HG02571 (cell line): ENCODE measurements around the gene RABGAP1L.
"Not testable (repeated sequence)": the region's sequence is repeated elsewhere in the genome, so short reads cannot be mapped to it uniquely, and the experiment has no call there.

Source experiments
- ATAC-seq: cut with Tn5 transposase; IDR thresholded peaks from one replicate; pipeline ENCODE4 v1.9.1; 2021; ENCODE audit warnings: mild to moderate bottlenecking, moderate library complexity; ENCODE audit not compliant: unreplicated experiment

RABGAP1L gene

DNA sequence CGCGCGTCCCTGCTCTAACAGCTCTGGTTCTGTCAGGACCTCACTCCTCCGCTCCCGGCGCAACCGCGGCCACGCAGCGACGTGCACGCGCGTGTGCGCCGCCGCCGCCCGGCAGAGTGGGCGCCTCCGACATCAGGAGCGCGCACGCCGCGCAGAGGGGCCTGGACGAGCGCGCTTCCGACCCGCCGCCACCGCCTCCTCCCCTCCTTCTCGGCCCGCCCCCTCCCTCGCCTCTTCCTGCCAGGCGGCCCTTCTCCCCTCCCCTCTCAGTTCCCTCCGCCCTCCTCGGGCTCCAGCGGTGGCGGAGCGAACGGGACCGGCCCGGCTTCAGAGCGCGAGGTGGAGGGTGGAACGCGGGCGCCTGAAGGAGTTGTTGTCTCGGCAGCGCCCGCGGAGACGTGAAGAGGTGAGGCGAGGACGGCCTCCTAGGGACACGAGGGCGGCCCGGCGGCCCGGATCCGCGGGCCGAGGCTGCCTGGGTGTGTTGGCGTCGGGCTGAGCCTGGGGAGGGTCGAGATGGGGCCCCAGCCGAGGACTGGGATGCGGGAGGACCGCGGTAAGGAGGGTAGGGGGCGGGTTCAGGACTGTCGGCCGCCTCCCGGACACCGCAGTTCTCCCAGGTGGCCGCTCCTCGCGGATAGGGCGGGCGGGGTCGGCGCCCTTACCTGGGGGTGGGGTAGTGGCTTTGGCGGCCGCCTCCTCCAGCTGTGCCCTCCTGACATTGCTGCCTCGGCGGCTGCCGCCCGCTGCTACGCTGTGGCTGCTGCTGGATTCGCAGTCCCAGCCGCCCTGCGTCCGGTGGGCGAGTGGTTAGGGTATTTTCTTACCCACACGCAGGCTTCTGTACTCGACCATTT is at the start of gene RABGAP1L:
Gene RABGAP1L (plus strand): TSS at position 269 of the 857 bp plus-strand sequence.
- ATAC-seq = peak; percentile 58

GRCh38 chr1:174110053-174110452 is 49.3 kb upstream of the RABGAP1L start:
- ATAC-seq = no peak

DNA sequence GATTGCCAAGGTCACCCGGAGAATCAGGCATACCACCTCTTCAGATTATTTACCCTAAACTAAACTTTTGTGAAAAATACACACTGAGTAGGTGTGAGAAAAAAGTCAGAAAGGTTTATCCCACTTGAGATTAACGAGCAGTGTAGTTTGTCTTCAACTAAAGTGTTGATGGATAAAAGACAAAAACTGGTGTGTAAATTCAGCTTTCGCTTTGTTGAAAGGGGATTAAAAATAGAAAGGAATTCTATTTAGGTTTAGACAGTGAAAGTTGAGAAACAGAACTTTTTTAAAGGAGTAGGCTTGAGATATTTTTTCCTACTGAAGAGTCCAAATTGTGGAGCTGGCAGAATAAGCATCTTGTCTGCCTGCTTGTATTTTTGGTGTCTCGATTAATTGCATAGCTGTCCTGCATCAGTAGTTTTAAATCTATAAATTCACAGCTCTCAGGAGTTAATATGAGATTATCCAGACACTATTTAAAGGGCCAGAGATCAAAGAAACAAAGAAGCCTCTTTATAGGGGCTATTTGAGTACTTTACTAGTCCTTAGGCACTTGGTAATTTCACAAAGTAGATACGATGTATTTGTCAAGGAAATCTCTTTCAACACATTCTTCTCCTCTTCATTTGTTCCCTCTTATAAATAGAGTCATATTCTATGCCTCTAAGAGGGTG is 46.7 kb upstream of the RABGAP1L start:
- no peak for ATAC-seq

GRCh38 chr1:174114106-174114505 is 45.2 kb upstream of the RABGAP1L start:
- no peak for ATAC-seq

GRCh38 chr1:174114788-174115448 is 44.4 kb upstream of the RABGAP1L start:
- peak; percentile 74 for ATAC-seq

GRCh38 chr1:174116042-174116441 is 43.3 kb upstream of the RABGAP1L start:
- no peak for ATAC-seq

DNA sequence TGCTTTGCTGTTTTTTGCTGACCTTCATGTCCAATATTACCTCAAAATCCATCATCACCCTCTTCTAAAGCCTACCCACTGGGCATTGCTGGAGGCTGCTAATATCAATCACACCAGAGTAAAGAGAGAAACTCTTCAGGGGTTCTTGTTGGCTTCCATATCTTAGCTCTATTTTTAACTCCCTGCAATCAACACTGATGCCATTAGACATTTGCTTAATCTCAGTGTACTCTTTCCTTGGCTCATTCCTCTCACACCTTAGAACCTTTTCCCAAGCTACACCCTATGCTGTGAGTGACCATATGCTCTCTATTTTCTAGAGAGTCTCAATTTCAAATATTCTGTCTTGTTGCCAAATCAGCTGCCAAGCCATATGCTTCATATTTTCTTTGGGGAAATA is 40.6 kb upstream of the RABGAP1L start:
- ATAC-seq = no peak

- not testable (repeated sequence) for ATAC-seq
Measured at GRCh38 chr1:174122318-174122717, 37.0 kb upstream of the RABGAP1L start.

DNA sequence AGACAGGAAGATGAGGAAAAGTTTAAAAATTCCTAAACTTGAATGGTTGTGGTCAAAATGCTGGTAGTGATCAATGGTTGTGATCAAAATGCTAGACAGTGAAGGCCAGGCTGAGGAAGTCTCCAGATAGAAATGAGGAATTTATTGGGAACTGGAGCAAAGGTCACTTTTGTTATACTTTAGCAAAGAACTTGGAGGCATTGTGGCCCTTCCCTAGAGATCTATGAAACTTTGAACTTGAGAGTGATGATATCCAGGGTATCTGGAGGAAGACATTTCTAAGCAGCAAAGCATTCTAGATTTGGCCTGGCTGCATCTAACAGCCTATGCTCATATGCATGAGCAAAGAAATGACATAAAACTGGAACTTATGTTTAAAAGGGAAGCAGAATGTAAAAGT is 35.5 kb upstream of the RABGAP1L start:
- ATAC-seq = no peak

GRCh38 chr1:174127176-174127575 is 32.1 kb upstream of the RABGAP1L start:
- ATAC-seq = not testable (repeated sequence)

- no peak for ATAC-seq
Measured at GRCh38 chr1:174131032-174131638, 28.2 kb upstream of the RABGAP1L start.

- no peak for ATAC-seq
Measured at GRCh38 chr1:174134003-174134659, 25.2 kb upstream of the RABGAP1L start.

GRCh38 chr1:174135211-174135610 is 24.1 kb upstream of the RABGAP1L start:
- ATAC-seq = no peak

DNA sequence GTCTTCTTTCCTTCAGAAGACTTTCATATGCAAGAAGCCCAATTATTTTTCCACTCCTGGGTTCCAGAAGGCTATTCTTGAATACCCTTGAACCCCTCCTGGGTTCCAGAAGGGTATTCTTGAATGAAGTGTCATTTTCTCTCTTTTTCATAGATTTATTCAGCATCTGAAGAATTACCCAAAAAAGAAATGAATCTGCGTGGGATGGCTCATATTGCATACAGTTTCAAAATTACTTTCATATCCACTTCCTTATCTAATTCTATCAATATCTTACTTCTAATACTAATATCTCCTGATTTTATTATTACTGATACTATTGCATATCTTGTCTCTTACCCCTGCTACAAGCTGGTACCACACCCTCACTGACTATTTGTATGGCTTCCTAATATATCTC is 22.6 kb upstream of the RABGAP1L start:
- ATAC-seq = no peak

GRCh38 chr1:174142836-174143235 is 16.5 kb upstream of the RABGAP1L start:
- no peak for ATAC-seq

- ATAC-seq = not testable (repeated sequence)
Measured at GRCh38 chr1:174143727-174144396, 15.5 kb upstream of the RABGAP1L start.

- not testable (repeated sequence) for ATAC-seq
Measured at GRCh38 chr1:174144397-174144783, 14.9 kb upstream of the RABGAP1L start.

- no peak for ATAC-seq
Measured at GRCh38 chr1:174149216-174149615, 10.1 kb upstream of the RABGAP1L start.

DNA sequence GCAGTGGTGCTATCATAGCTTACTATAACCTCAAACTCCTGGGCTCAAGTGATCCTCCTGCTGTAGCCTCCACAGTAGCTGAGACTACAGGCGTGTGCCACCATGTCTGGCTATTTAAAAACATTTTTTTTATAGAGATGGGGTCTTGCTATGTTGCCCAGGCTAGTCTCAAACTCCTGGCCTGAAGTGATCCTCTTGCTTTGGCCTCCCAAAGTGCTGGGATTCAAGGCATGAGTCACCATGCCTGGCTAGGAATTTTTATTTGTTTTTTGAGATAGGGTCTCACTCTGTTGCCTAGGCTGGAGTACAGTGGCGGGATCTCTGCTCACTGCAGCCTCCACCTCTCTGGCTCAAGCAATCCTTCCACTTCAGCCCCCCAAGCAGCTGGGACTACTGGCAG is 8.8 kb upstream of the RABGAP1L start:
- no peak for ATAC-seq

DNA sequence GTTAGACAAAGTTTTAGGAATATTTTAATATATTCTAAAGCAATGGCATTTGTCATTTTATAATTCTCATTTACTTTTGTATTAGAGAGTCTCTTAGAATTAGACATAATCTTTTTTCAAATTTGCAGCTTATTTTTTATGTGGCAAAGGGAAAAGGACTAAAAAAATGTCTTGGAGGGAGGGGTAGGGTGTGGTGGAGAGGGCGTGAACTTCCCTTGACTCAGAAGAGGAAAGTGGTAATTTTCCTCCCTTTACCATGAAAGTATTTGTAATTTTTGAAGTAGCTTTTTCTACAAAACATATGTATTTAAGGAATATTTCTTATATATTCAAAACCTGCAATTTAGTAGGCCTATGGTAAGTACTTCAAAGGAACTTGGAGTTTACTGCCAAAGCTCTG is 6.9 kb upstream of the RABGAP1L start:
- ATAC-seq = no peak
